ENCODE measurements around the gene CASKIN1.

CASKIN1 gene

DNA sequence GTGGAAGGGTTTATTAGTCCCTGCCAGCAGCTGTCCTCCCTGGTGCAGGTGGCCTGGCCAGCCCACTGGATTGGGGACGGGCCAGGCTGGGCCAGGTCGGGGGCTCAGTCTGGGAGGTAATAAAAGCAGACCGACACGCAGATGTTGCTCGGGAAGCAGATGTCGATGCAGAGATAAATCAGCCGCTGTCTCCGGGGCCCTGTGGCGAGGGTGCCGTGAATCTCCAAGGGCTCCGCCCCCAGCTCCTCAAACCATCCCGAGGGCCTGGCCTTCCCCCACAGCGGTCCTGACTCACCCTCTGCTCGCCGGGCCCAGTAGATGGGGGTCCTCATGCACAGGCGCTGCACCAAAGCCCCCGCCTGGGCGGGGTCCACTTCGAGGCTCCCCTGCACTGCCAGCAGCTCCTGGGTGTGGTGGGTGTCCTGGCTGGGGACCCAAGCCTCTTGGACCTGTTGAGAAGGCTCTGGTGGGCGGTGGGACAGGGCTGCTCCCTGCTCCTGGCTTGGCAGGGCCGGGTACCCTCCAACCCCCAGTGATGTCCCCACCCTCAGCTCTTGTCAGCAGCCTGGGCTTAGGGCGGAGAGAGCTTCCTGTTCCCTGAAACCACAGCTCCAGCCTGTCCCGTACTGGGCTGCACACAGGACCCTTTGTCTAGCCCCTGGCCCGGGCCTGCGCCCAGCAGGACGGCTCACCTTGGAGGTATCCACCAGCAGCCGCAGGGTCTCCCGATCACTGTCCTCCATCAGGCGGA lies 13.0 kb upstream of the CASKIN1 start:
- TF ChIP-seq CTCF (IDR thresholded peaks at IDR 0.05; ENCODE audit: poor library complexity, severe bottlenecking) = no peak

DNA sequence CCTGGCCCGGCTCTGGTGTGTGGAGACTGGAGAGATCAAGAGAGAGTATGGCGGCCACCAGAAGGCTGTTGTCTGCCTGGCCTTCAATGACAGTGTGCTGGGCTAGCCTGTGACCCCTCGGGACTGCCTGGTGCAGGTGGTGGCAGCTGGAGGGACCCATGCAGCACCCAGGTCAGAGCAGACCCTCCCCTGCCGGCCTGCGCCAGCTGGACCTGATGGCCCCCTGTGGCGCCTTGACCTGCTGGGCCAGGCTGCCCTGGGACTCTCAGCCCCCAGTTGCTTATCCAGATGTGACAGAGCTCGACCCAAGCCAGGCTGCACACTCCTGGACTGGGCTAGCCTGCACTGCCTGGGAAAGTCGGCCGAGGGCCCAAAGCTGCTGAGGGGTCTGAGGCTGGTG lies 12.4 kb upstream of the CASKIN1 start:
- Histone ChIP-seq H3K4me3 (ENCODE audit: severe bottlenecking) (no peak overlapping the region), H3K9me3 (ENCODE audit: severe bottlenecking) (no peaks in the 10 kb centered on the region), H3K4me1 (ENCODE audit: insufficient read depth, poor library complexity, severe bottlenecking) (peaks cover 8% of the 10 kb centered on the region), H3K27ac (ENCODE audit: poor library complexity, severe bottlenecking) (no peak overlapping the region), H3K36me3 (ENCODE audit: low read depth) (peaks cover 44% of the 10 kb centered on the region), H3K27me3 (ENCODE audit: insufficient read depth, poor library complexity, severe bottlenecking) (no peaks in the 10 kb centered on the region)
- DNase-seq (ENCODE audit: low spot score) = peak; percentile 66
- TF ChIP-seq CTCF (IDR thresholded peaks at IDR 0.05; ENCODE audit: poor library complexity, severe bottlenecking) = no peak
- no peak for ATAC-seq (ENCODE audit: low read depth)

More for the DNA sequence above, 13.0 kb upstream of the CASKIN1 start:
- no peak overlapping the region for H3K4me3 ChIP-seq (ENCODE audit: severe bottlenecking)
- H3K27ac ChIP-seq (ENCODE audit: poor library complexity, severe bottlenecking) = no peak overlapping the region
- H3K9me3 ChIP-seq (ENCODE audit: severe bottlenecking) = no peaks in the 10 kb centered on the region
- peaks cover 8% of the 10 kb centered on the region for H3K4me1 ChIP-seq (ENCODE audit: insufficient read depth, poor library complexity, severe bottlenecking)
- no peak for ATAC-seq (ENCODE audit: low read depth)
- no peaks in the 10 kb centered on the region for H3K27me3 ChIP-seq (ENCODE audit: insufficient read depth, poor library complexity, severe bottlenecking)
- peaks cover 44% of the 10 kb centered on the region for H3K36me3 ChIP-seq (ENCODE audit: low read depth)
- peak; percentile 63 for DNase-seq (ENCODE audit: low spot score)

DNA sequence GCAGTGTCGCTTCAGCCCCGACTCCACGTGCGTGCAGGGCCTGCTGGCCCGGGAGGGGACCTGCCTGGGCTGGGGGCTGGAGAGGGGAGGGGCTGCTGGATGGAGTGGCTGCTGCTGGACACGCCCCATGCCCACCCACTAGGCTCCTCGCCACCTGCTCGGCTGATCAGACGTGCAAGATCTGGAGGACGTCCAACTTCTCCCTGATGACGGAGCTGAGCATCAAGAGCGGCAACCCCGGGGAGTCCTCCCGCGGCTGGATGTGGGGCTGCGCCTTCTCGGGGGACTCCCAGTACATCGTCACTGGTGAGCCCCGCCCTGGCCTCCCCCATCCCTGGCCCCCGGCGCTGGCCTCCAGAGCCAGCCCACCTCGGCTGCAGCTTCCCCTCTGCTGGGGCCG lies 11.9 kb upstream of the CASKIN1 start:
- no peak for TF ChIP-seq CTCF (IDR thresholded peaks at IDR 0.05; ENCODE audit: poor library complexity, severe bottlenecking)
- H3K36me3 ChIP-seq (ENCODE audit: low read depth) = peaks cover 40% of the 10 kb centered on the region
- H3K27me3 ChIP-seq (ENCODE audit: insufficient read depth, poor library complexity, severe bottlenecking) = no peaks in the 10 kb centered on the region
- H3K27ac ChIP-seq (ENCODE audit: poor library complexity, severe bottlenecking) = no peak overlapping the region
- ATAC-seq (ENCODE audit: low read depth) (no peak), DNase-seq (ENCODE audit: low spot score) (peak; percentile 57)
- H3K9me3 ChIP-seq (ENCODE audit: severe bottlenecking) = no peaks in the 10 kb centered on the region
- H3K4me3 ChIP-seq (ENCODE audit: severe bottlenecking) = no peak overlapping the region
- H3K4me1 ChIP-seq (ENCODE audit: insufficient read depth, poor library complexity, severe bottlenecking) = peaks cover 8% of the 10 kb centered on the region

DNA sequence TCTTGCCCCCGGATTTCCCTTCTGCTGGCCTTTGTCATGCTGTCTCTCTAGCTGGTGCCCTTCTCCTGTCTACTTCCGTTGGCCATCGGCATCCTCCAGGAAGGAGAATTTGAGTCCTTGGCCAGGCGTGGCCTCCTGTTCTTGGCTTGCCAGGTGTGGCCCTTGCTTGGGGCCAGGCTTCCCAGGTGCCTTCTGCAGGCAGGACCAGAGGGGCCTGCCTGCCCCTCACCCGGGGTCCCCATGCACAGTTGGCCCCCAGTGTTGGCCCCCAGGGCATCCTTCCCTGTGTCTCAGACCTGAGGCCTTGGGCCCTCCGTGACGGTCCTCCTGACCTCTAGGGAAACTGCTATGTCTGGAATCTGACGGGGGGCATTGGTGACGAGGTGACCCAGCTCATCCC lies 11.5 kb upstream of the CASKIN1 start:
- peaks cover 8% of the 10 kb centered on the region for H3K4me1 ChIP-seq (ENCODE audit: insufficient read depth, poor library complexity, severe bottlenecking)
- no peak for DNase-seq (ENCODE audit: low spot score)
- no peaks in the 10 kb centered on the region for H3K27me3 ChIP-seq (ENCODE audit: insufficient read depth, poor library complexity, severe bottlenecking)
- ATAC-seq (ENCODE audit: low read depth) = no peak
- TF ChIP-seq CTCF (IDR thresholded peaks at IDR 0.05; ENCODE audit: poor library complexity, severe bottlenecking) = no peak
- H3K4me3 ChIP-seq (ENCODE audit: severe bottlenecking) = no peak overlapping the region
- no peak overlapping the region for H3K27ac ChIP-seq (ENCODE audit: poor library complexity, severe bottlenecking)
- H3K9me3 ChIP-seq (ENCODE audit: severe bottlenecking) = no peaks in the 10 kb centered on the region
- peaks cover 36% of the 10 kb centered on the region for H3K36me3 ChIP-seq (ENCODE audit: low read depth)

DNA sequence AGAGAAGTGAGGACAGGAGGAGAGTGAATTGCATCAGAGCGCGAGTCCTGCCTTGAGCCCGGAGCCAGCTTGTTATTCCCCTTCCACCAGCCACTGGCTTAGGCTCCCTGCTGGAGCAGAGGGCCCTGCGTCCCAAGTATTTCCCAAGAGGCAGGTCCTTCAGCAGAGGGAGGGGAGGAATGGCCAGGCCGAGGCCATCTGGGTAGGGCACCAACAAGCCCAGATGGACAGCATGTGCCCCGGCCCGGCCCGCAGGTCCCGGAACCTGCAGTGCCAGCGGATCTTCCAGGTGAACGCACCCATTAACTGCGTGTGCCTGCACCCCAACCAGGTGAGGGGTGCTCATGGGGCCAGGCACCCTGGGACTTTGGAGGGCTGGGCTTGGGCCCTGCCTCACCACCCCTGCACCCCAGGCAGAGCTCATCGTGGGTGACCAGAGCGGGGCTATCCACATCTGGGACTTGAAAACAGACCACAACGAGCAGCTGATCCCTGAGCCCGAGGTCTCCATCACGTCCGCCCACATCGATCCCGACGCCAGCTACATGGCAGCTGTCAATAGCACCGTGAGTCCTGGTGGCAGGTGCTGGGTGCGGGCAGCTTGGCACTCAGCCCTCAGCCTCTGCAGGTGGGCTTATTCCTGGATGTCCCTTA lies 10.5 kb upstream of the CASKIN1 start:
- ATAC-seq (ENCODE audit: low read depth) = no peak
- Histone ChIP-seq H3K27ac (ENCODE audit: poor library complexity, severe bottlenecking) (peak overlapping the region; percentile 68), H3K4me3 (ENCODE audit: severe bottlenecking) (no peak overlapping the region), H3K36me3 (ENCODE audit: low read depth) (peaks cover 26% of the 10 kb centered on the region), H3K27me3 (ENCODE audit: insufficient read depth, poor library complexity, severe bottlenecking) (no peaks in the 10 kb centered on the region), H3K4me1 (ENCODE audit: insufficient read depth, poor library complexity, severe bottlenecking) (no peaks in the 10 kb centered on the region), H3K9me3 (ENCODE audit: severe bottlenecking) (no peaks in the 10 kb centered on the region)
- peak; percentile 58 for DNase-seq (ENCODE audit: low spot score)
- no peak for TF ChIP-seq CTCF (IDR thresholded peaks at IDR 0.05; ENCODE audit: poor library complexity, severe bottlenecking)

Measured in RWPE2 (cell line).